GM18870 (cell line): ENCODE measurements around the gene ISCU.
"Not testable (repeated sequence)": the region's sequence is repeated elsewhere in the genome, so short reads cannot be mapped to it uniquely, and the experiment has no call there.

Experiments used
- ATAC-seq: cut with Tn5 transposase; IDR thresholded peaks from one replicate; pipeline ENCODE4 v1.9.1; 2021; ENCODE audit warnings: moderate library complexity; ENCODE audit not compliant: unreplicated experiment

ISCU gene

GRCh38 chr12:108542320-108542719 lies 20.1 kb upstream of the ISCU start:
- no peak for ATAC-seq

GRCh38 chr12:108543652-108544051 lies 18.7 kb upstream of the ISCU start:
- no peak for ATAC-seq

- no peak for ATAC-seq
Observed at GRCh38 chr12:108547686-108548085, 14.7 kb upstream of the ISCU start.

- ATAC-seq, result no peak
Observed at GRCh38 chr12:108548954-108549521, 13.4 kb upstream of the ISCU start.

- ATAC-seq, result no peak
Observed at GRCh38 chr12:108551535-108551934, 10.9 kb upstream of the ISCU start.

- no peak for ATAC-seq
Observed at GRCh38 chr12:108553799-108554198, 8.6 kb upstream of the ISCU start.

- not testable (repeated sequence) for ATAC-seq
Observed at GRCh38 chr12:108555383-108555782, 7.0 kb upstream of the ISCU start.

- no peak for ATAC-seq
Observed at GRCh38 chr12:108559007-108559655, 3.3 kb upstream of the ISCU start.

GRCh38 chr12:108559748-108560147 lies 2.6 kb upstream of the ISCU start:
- ATAC-seq, result no peak

GRCh38 chr12:108560321-108560721 lies 2.1 kb upstream of the ISCU start:
- no peak for ATAC-seq

- ATAC-seq, result peak; percentile 42
Observed at GRCh38 chr12:108560752-108561719, 1.4 kb upstream of the ISCU start, which contains the start of gene SART3. Gene SART3 (minus strand): TSS chr12:108561173. CDS start chr12:108561154, 19 bp downstream.

- ATAC-seq, result no peak
Observed at GRCh38 chr12:108561852-108562347, 496 bp upstream of the ISCU start.

- peak; percentile 34 for ATAC-seq
Observed at GRCh38 chr12:108563136-108563803, 874 bp downstream of the ISCU start.

- no peak for ATAC-seq
Observed at GRCh38 chr12:108563804-108564151, 1.4 kb downstream of the ISCU start.

GRCh38 chr12:108564724-108565123 lies 2.3 kb downstream of the ISCU start:
- ATAC-seq, result no peak

GRCh38 chr12:108565146-108565545 lies 2.8 kb downstream of the ISCU start:
- ATAC-seq, result no peak

GRCh38 chr12:108565976-108566375 lies 3.6 kb downstream of the ISCU start:
- ATAC-seq, result no peak

- ATAC-seq, result no peak
Observed at GRCh38 chr12:108566452-108566851, 4.1 kb downstream of the ISCU start.

GRCh38 chr12:108567406-108568337 lies 5.3 kb downstream of the ISCU start:
- ATAC-seq, result no peak
